Suprapubic skin (tissue), 4 donors: ENCODE data around the gene FRMD4B. TPM values are rescaled to one million over a fixed set of nuclear protein-coding genes. Genes with fewer than 3 reads are reported as not detected.
A peak's percentile ranks its signal among the peaks of the same experiment; 100 is the strongest.

Source experiments
- DNase-seq, 2 donors: peaks; one replicate each; pipeline ENCODE4 v3.0.0-alpha.2; 2019; ENCODE audit warnings: low spot score in 2 of 2
- H3K27ac ChIP-seq: fragments of 200-600 bp; sonication (generic); one replicate; pipeline ENCODE4 v1.5.1; 2019
- H3K27me3 ChIP-seq: fragments of 200-600 bp; sonication (generic); one replicate; pipeline ENCODE4 v1.5.1; 2019
- H3K36me3 ChIP-seq: fragments of 200-600 bp; sonication (generic); one replicate; pipeline ENCODE4 v1.5.1; 2019
- H3K4me1 ChIP-seq: fragments of 200-600 bp; sonication (generic); one replicate; pipeline ENCODE4 v1.5.1; 2019
- H3K4me3 ChIP-seq: fragments of 200-600 bp; sonication (generic); one replicate; pipeline ENCODE4 v1.5.1; 2019; ENCODE audit warnings: mild to moderate bottlenecking
- H3K9me3 ChIP-seq: fragments of 200-600 bp; sonication (generic); one replicate; pipeline ENCODE4 v1.5.1; 2019
- CTCF ChIP-seq, 2 donors: fragments of 200-600 bp in 1 of 2; fragments of 450-650 bp in 1 of 2; sonication (generic) in 1 of 2; IDR thresholded peaks; one replicate each; pipeline ENCODE4 v1.5.1; 2016 to 2019; ENCODE audit warnings: antibody characterized with exemption in 2 of 2, mild to moderate bottlenecking in 1 of 2, moderate library complexity in 1 of 2
- EP300 ChIP-seq: sonication (generic); formaldehyde crosslinking; IDR thresholded peaks from one replicate; pipeline ENCODE4 v1.6.1; 2017; ENCODE audit warnings: antibody characterized with exemption
- POLR2A ChIP-seq, 2 donors: fragments of 450-650 bp; IDR thresholded peaks; one replicate each; pipeline ENCODE4 v1.6.1; 2017; ENCODE audit warnings: antibody characterized with exemption in 2 of 2, mild to moderate bottlenecking in 2 of 2, moderate library complexity in 2 of 2
- POLR2AphosphoS5 ChIP-seq, 3 donors: sonication (generic); formaldehyde crosslinking; IDR thresholded peaks; one replicate each; pipeline ENCODE4 v1.6.1; 2017; ENCODE audit warnings: antibody characterized with exemption in 3 of 3
- WGBS: methylation state at CpG from one replicate; pipeline ENCODE4 v1.1.5; 2018; 5-methylcytosine and 5-hydroxymethylcytosine counted together
- total RNA-seq, 4 donors: library from RNA; depleted of rRNA; stranded (reverse); fragments of >200 nt; gene quantifications; one replicate each; pipeline ENCODE4 v1.1.0, GENCODE V29; 2016

FRMD4B gene
- total RNA-seq, 4 donors from 2014 or later, result 53.8 to 75.3 (median 67.8) TPM

- no peaks in the 10 kb centered on the region for H3K9me3 ChIP-seq
- no peak for TF ChIP-seq POLR2AphosphoS5 (IDR thresholded peaks at IDR 0.05)
- TF ChIP-seq EP300, result no peak
- no peak for TF ChIP-seq POLR2A (IDR thresholded peaks at IDR 0.05)
- peak; percentile 91 to 96 for TF ChIP-seq CTCF (IDR thresholded peaks at IDR 0.05)
- no peaks in the 10 kb centered on the region for H3K4me1 ChIP-seq
- H3K27ac ChIP-seq, result no peak overlapping the region
- DNase-seq, result no peak
- WGBS, result 37% methylated on average over 5 of the region's 5 CpGs
- H3K36me3 ChIP-seq, result no peaks in the 10 kb centered on the region
- no peaks in the 10 kb centered on the region for H3K27me3 ChIP-seq
- no peak overlapping the region for H3K4me3 ChIP-seq
Measured at GRCh38 chr3:69161587-69162307, 224.1 kb downstream of the FRMD4B start.

DNA sequence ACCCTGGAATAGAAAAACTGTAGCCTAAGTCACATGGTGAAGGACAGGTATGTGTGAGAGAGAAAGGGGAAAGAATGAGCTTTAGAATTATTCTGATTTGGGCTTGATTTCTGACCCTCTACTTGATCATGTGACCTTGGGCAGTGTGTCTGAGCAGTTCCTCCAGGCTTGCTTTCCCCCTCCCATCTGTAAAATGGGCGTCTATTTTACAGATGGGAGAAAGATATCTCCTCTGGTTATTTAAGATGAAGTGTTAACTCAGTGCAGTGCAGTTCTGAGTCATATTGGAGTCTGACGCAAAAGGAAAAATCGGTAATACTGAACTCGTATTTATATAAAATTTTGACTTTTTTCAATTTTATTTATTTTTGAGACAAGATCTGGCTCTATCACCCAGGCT is 225.4 kb downstream of the FRMD4B start:
- no peaks in the 10 kb centered on the region for H3K27me3 ChIP-seq
- H3K4me1 ChIP-seq, result no peaks in the 10 kb centered on the region
- TF ChIP-seq CTCF (IDR thresholded peaks at IDR 0.05) (no peak), POLR2AphosphoS5 (IDR thresholded peaks at IDR 0.05) (no peak), EP300 (no peak), POLR2A (IDR thresholded peaks at IDR 0.05) (no peak)
- no peak for DNase-seq
- no peaks in the 10 kb centered on the region for H3K9me3 ChIP-seq
- 77% methylated on average over 4 of the region's 4 CpGs for WGBS
- H3K27ac ChIP-seq, result no peak overlapping the region
- no peaks in the 10 kb centered on the region for H3K36me3 ChIP-seq
- H3K4me3 ChIP-seq, result no peak overlapping the region

GRCh38 chr3:69160107-69160506 is 225.8 kb downstream of the FRMD4B start:
- 89% methylated on average over 2 of the region's 2 CpGs for WGBS
- no peak overlapping the region for H3K4me3 ChIP-seq
- no peak overlapping the region for H3K27ac ChIP-seq
- H3K4me1 ChIP-seq, result no peaks in the 10 kb centered on the region
- H3K9me3 ChIP-seq, result no peaks in the 10 kb centered on the region
- H3K36me3 ChIP-seq, result no peaks in the 10 kb centered on the region
- no peak for DNase-seq
- no peak for TF ChIP-seq POLR2A (IDR thresholded peaks at IDR 0.05)
- H3K27me3 ChIP-seq, result no peaks in the 10 kb centered on the region

GRCh38 chr3:69149586-69149985 is 236.3 kb downstream of the FRMD4B start:
- Histone ChIP-seq H3K36me3 (no peaks in the 10 kb centered on the region), H3K4me1 (no peaks in the 10 kb centered on the region), H3K4me3 (no peak overlapping the region), H3K9me3 (no peaks in the 10 kb centered on the region), H3K27me3 (no peaks in the 10 kb centered on the region), H3K27ac (no peak overlapping the region)
- 91% methylated on average over 3 of the region's 3 CpGs for WGBS
- no peak for DNase-seq
- TF ChIP-seq CTCF (IDR thresholded peaks at IDR 0.05) (no peak), POLR2AphosphoS5 (IDR thresholded peaks at IDR 0.05) (no peak), EP300 (no peak), POLR2A (IDR thresholded peaks at IDR 0.05) (no peak)

DNA sequence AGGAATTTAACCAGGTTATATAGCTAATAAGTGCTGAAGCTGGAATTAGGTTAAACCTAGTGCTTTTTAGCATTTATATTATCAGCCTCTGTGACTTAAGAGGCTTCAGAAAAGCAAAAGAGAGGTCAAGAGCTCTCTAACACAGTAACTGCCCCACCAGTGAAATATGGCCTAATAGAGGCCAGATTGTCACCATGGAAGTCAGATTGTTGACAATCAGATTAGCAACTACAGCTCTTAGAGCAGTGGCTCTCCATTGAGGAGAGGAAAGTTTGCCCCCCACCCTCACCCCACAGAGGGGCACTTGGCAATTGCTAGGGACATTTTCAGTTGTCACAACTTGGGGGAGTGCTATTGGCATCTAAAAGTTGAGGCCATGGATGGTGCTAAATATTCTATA is 240.2 kb downstream of the FRMD4B start:
- H3K27me3 ChIP-seq, result no peaks in the 10 kb centered on the region
- H3K27ac ChIP-seq, result no peak overlapping the region
- H3K4me1 ChIP-seq, result no peaks in the 10 kb centered on the region
- TF ChIP-seq POLR2A (IDR thresholded peaks at IDR 0.05), result no peak
- H3K9me3 ChIP-seq, result no peaks in the 10 kb centered on the region
- H3K36me3 ChIP-seq, result no peaks in the 10 kb centered on the region
- no peak for DNase-seq
- no peak overlapping the region for H3K4me3 ChIP-seq

DNA sequence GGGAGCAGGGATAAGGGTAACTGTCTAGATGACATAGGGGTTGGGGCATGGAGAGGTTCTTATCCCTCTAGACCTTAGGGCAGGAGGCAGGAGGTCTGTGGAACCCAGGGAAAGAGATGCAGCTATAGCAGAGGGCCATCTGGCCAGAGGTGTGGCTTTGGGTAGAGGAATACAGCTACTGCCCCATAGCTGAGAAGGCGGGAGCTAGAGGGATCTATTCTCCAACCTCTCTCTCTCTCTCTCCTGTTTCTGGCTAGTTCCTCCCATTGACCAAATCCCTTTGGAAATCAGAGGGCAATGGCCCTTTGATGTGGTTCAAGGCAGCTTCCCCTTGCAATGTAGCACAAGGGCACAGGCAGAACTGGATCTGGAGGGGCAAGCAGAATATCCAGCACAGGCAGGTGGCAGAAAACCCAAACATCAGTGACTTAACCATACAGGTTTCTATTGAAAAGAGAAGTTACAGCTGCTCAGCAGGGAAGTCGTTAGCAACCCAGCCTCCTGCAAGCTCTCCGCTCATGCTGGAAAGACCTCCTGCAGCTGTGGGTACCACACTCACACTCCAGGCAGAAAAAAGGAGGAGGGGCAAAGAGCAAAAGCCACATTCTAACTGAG is 241.2 kb downstream of the FRMD4B start:
- no peak overlapping the region for H3K4me3 ChIP-seq
- H3K27ac ChIP-seq, result no peak overlapping the region
- DNase-seq, result no peak
- WGBS, result 83% methylated on average over 3 of the region's 3 CpGs
- TF ChIP-seq CTCF (IDR thresholded peaks at IDR 0.05), result no peak
- no peak for TF ChIP-seq POLR2AphosphoS5 (IDR thresholded peaks at IDR 0.05)
- no peak for TF ChIP-seq EP300
- TF ChIP-seq POLR2A (IDR thresholded peaks at IDR 0.05), result no peak
- H3K9me3 ChIP-seq, result no peaks in the 10 kb centered on the region
- H3K4me1 ChIP-seq, result no peaks in the 10 kb centered on the region
- no peaks in the 10 kb centered on the region for H3K36me3 ChIP-seq
- no peaks in the 10 kb centered on the region for H3K27me3 ChIP-seq
